ENCODE measurements around the gene RAP1GAP2.

DNA sequence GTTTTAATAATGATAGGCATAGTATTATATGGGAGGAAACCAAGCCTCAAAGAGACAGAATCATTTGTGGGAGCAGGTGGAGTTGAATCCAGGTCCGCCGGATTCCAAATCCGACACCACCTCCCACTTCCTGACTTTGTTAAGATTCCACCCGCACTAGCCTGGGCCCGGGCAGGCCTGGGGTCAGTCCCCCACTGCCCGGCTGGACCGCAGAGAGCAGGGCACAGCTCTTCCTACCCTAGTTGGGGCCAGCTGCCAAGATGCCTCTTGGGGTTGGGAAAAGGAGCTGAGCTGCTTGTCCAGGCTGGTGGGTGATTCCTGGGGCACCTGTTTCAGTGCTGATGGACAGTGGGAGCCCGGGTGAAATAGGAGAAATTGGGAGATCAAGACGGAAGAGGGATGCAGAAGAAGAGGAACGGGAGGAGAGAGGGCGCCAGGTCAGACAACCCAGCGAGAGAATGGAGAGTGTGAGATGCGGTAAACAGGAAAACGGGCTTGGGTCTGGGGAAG is 213.2 kb downstream of the RAP1GAP2 start:
- TF ChIP-seq, protein P1, sequence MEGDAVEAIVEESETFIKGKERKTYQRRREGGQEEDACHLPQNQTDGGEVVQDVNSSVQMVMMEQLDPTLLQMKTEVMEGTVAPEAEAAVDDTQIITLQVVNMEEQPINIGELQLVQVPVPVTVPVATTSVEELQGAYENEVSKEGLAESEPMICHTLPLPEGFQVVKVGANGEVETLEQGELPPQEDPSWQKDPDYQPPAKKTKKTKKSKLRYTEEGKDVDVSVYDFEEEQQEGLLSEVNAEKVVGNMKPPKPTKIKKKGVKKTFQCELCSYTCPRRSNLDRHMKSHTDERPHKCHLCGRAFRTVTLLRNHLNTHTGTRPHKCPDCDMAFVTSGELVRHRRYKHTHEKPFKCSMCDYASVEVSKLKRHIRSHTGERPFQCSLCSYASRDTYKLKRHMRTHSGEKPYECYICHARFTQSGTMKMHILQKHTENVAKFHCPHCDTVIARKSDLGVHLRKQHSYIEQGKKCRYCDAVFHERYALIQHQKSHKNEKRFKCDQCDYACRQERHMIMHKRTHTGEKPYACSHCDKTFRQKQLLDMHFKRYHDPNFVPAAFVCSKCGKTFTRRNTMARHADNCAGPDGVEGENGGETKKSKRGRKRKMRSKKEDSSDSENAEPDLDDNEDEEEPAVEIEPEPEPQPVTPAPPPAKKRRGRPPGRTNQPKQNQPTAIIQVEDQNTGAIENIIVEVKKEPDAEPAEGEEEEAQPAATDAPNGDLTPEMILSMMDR (conservative IDR thresholded peaks at IDR 0.05), result no peak
- TF ChIP-seq ZFX (IDR thresholded peaks at IDR 0.05), result no peak

All from C4-2B (cell line).